ENCODE results near the gene THOC5.
"Not testable (repeated sequence)": the region's sequence is repeated elsewhere in the genome, so short reads cannot be mapped to it uniquely, and the experiment has no call there.

DNA sequence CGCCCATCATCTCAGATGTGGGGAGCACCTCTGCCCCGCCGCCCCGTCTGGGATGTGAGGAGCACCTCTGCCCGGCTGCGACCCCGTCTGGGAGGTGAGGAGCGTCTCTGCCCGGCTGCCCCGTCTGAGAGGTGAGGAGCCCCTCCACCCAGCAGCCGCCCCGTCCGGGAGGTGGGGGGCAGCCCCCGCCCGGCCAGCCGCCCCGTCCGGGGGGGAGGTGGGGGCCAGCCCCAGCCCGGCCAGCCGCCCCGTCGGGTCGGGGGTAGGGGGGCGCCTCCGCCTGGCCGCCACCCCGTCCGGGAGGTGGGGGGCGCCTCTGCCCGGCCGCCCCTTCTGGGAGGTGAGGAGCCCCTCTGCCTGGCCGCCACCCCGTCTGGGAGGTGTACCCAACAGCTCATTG, 1.2 kb downstream of the THOC5 start:
- TF ChIP-seq POLR2A, CTCF (IDR thresholded peaks at IDR 0.05): not testable (repeated sequence)
